IMR-90 (cell line): ENCODE results near the gene DCTD. TPM values are rescaled to one million over a fixed set of nuclear protein-coding genes. Genes with fewer than 3 reads are reported as not detected.

Experiments
- ATAC-seq: fragments of 200-7000 bp; cut with Tn5 transposase; 2 replicates; pipeline ENCODE4 v1.9.1; 2020; ENCODE audit warnings: low read depth, mild to moderate bottlenecking, moderate library complexity
- BruUV-seq: library from RNA; stranded (reverse); fragments of 400-500 nt; replicated peaks from 2 replicates; lab custom pipeline; 2021; lab: Mats Ljungman, UMichigan
- CTCF ChIA-PET: fragments of 300-600 bp; formaldehyde crosslinking; extraction: SDS; loops from one replicate; lab custom pipeline; 2021; ENCODE audit warnings: antibody characterized with exemption; lab: Yijun Ruan, JAX
- POLR2A ChIA-PET: fragments of 300-600 bp; sonication (Branson Sonifier 250); formaldehyde crosslinking; loops from one replicate; lab custom pipeline; 2022; ENCODE audit warnings: antibody characterized with exemption; ENCODE audit not compliant: unreplicated experiment; lab: Charles Lee
- DNase-seq: peaks from one replicate; pipeline ENCODE4 v3.0.0; 2013
- H2AFZ ChIP-seq: replicated peaks from 2 replicates; pipeline ENCODE3; 2013; ENCODE audit warnings: low read length, mild to moderate bottlenecking; ENCODE audit not compliant: poor library complexity
- H2AK5ac ChIP-seq: 2 replicates; pipeline ENCODE4 v1.6.1; 2013; ENCODE audit warnings: low read depth, low read length, inconsistent platforms
- H2AK9ac ChIP-seq: replicated peaks from 2 replicates; pipeline ENCODE3; 2013; ENCODE audit warnings: mild to moderate bottlenecking, low read depth, low read length, moderate library complexity; ENCODE audit not compliant: poor library complexity
- H2BK120ac ChIP-seq: 2 replicates; pipeline ENCODE4 v1.6.1; 2013; ENCODE audit warnings: low read depth, low read length, inconsistent platforms
- H2BK15ac ChIP-seq: 3 replicates; pipeline ENCODE4 v1.6.1; 2013; ENCODE audit warnings: low read depth, low read length, inconsistent platforms
- H2BK20ac ChIP-seq: 2 replicates; pipeline ENCODE4 v1.6.1; 2013; ENCODE audit warnings: low read depth, mild to moderate bottlenecking, inconsistent platforms, low read length, moderate library complexity
- H2BK5ac ChIP-seq: 2 replicates; pipeline ENCODE4 v1.6.1; 2013; ENCODE audit warnings: mild to moderate bottlenecking, low read depth, low read length, inconsistent platforms; ENCODE audit not compliant: poor library complexity, severe bottlenecking
- H3K14ac ChIP-seq: replicated peaks from 2 replicates; pipeline ENCODE4 v1.6.1; 2013; ENCODE audit warnings: low read depth, low read length, inconsistent platforms
- H3K18ac ChIP-seq: 2 replicates; pipeline ENCODE4 v1.6.1; 2013; ENCODE audit warnings: low read depth, low read length, control low read depth
- H3K23ac ChIP-seq: 2 replicates; pipeline ENCODE4 v1.6.1; 2013; ENCODE audit warnings: low read depth, low read length, inconsistent platforms
- H3K27ac ChIP-seq: 2 replicates; pipeline ENCODE4 v1.5.1; 2013; ENCODE audit warnings: mild to moderate bottlenecking, control low read depth, low read length; ENCODE audit not compliant: insufficient read depth
- H3K27me3 ChIP-seq: 2 replicates; pipeline ENCODE4 v1.6.1; 2013; ENCODE audit warnings: low read length; ENCODE audit not compliant: control insufficient read depth, insufficient read depth
- H3K36me3 ChIP-seq: 2 replicates; pipeline ENCODE4 v1.6.1; 2013; ENCODE audit warnings: low read length, mixed read lengths; ENCODE audit not compliant: control insufficient read depth, insufficient read depth
- H3K4ac ChIP-seq: 2 replicates; pipeline ENCODE4 v1.6.1; 2013; ENCODE audit warnings: low read depth, low read length, inconsistent platforms
- H3K4me1 ChIP-seq: 2 replicates; pipeline ENCODE4 v1.6.1; 2013; ENCODE audit warnings: low read length, mixed read lengths; ENCODE audit not compliant: control insufficient read depth, insufficient read depth
- H3K4me2 ChIP-seq: 2 replicates; pipeline ENCODE4 v1.6.1; 2013; ENCODE audit warnings: low read depth, mild to moderate bottlenecking, control low read depth, low read length, moderate library complexity
- H3K4me3 ChIP-seq: 2 replicates; pipeline ENCODE4 v1.5.1; 2013; ENCODE audit warnings: low read depth, mild to moderate bottlenecking, control low read depth, low read length, moderate library complexity; ENCODE audit not compliant: insufficient read depth
- H3K56ac ChIP-seq: 2 replicates; pipeline ENCODE4 v1.6.1; 2013; ENCODE audit warnings: low read length, inconsistent platforms; ENCODE audit not compliant: insufficient read depth; ENCODE audit errors: extremely low read depth
- H3K79me1 ChIP-seq, 2 experiments: 2 replicates each; pipeline ENCODE4 v1.6.1; 2013; ENCODE audit warnings: low read length in 2 of 2, inconsistent platforms in 1 of 2, low read depth in 1 of 2
- H3K9ac ChIP-seq: 2 replicates; pipeline ENCODE4 v1.6.1; 2013; ENCODE audit warnings: low read depth, low read length, control low read depth
- H3K9me1 ChIP-seq: 2 replicates; pipeline ENCODE4 v1.6.1; 2013; ENCODE audit warnings: low read length, inconsistent platforms; ENCODE audit not compliant: insufficient read depth
- H3K9me3 ChIP-seq: 2 replicates; pipeline ENCODE4 v1.6.1; 2013; ENCODE audit warnings: low read length; ENCODE audit not compliant: control insufficient read depth, insufficient read depth
- H4K20me1 ChIP-seq: 2 replicates; pipeline ENCODE4 v1.6.1; 2013; ENCODE audit warnings: low read length, inconsistent platforms; ENCODE audit not compliant: insufficient read depth
- H4K5ac ChIP-seq: 2 replicates; pipeline ENCODE4 v1.6.1; 2013; ENCODE audit warnings: mild to moderate bottlenecking, low read depth, low read length, control low read depth
- H4K8ac ChIP-seq, 2 experiments: 2 replicates each; pipeline ENCODE4 v1.6.1; 2013; ENCODE audit warnings: low read depth in 2 of 2, low read length in 2 of 2, control low read depth in 1 of 2, inconsistent platforms in 1 of 2
- H4K91ac ChIP-seq: 2 replicates; pipeline ENCODE4 v1.6.1; 2013; ENCODE audit warnings: low read depth, low read length, inconsistent platforms; ENCODE audit not compliant: insufficient read depth
- USF2 ChIP-seq: fragments of 150-350 bp; IDR thresholded peaks from 2 replicates; pipeline ENCODE4 v1.6.1; 2017; ENCODE audit warnings: mild to moderate bottlenecking, antibody characterized with exemption, low read length, low read depth
- WGBS, 2 experiments: methylation state at CpG; one replicate each; pipeline versions ENCODE4 v1.1.5 to v1.1.7; 2013; ENCODE audit warnings: missing lambda C conversion rate in 2 of 2; ENCODE audit not compliant: insufficient read length in 1 of 2; ENCODE audit errors: extremely low coverage in 2 of 2; 5-methylcytosine and 5-hydroxymethylcytosine counted together
- dilution Hi-C: fragments of 300-500 bp; cut with HindIII; formaldehyde crosslinking; loops from one replicate; pipeline ENCODE4 v1.14.3; 2018; ENCODE audit warnings: low sequenced_read_pairs; ENCODE audit not compliant: unreplicated experiment
- in situ Hi-C: fragments of 300-500 bp; cut with MboI; formaldehyde crosslinking; loops from 3 replicates; pipeline ENCODE4 v1.14.3; 2019; ENCODE audit warnings: low sequenced_read_pairs, inconsistent platforms, mixed read lengths
- intact Hi-C: fragments of 100-400 bp; cut with micrococcal nuclease; formaldehyde crosslinking; loops from 2 replicates; pipeline ENCODE4 v1.10.0; 2022
- polyA plus RNA-seq, 3 experiments: library from polyadenylated mRNA; depleted of rRNA; stranded (reverse); fragments of >200 nt; gene quantifications; 2 replicates each; pipeline ENCODE4 v1.2.3, GENCODE V29; 2012; ENCODE audit warnings: low replicate concordance in 1 of 3
- total RNA-seq: library from RNA; depleted of rRNA; stranded (reverse); fragments of >200 nt; gene quantifications from 2 replicates; pipeline ENCODE4 v1.2.3, GENCODE V29; 2012

Gene DCTD
- total and polyA plus RNA-seq, 2 of the 4 experiments (the other 2 are of a cell fraction): 90.3 to 127 TPM

DNA sequence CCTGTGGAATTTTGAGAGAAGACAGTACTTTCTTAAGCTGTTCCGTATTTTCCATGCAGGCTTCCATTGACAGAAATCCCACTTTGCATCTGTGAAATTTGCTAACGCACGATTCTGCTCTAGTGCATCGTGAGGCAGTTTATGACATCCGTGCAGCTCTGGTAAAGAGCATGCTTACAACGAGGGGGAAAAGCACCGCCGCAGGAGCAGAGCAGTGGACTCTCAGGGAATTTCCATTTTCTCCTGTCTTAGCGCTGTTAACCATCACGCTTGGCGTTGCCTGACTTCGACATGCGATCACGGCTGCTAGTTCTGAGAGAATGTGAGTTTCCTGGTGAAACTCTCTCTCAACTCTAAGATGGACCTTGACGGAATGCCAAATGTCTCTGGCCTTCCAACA is 43.9 kb downstream of the DCTD start:
- H4K91ac ChIP-seq: no peak overlapping the region
- no peaks in the 10 kb centered on the region for H3K9me3 ChIP-seq
- 99% methylated on average over 14 of the region's 15 CpGs; no CpG with 5 or more reads in 1 of the 2 experiments for WGBS, 2 experiments
- no peak overlapping the region for H2AFZ ChIP-seq
- ChIA-PET CTCF (no interaction called here), POLR2A (no interaction called here)
- TF ChIP-seq USF2: no peak
- no peak overlapping the region for H3K18ac ChIP-seq
- in situ Hi-C loops: no loop called here
- no peaks in the 10 kb centered on the region for H3K27me3 ChIP-seq
- no peak overlapping the region for H3K23ac ChIP-seq
- ATAC-seq: no peak
- no peak overlapping the region for H2BK15ac ChIP-seq
- H2AK9ac ChIP-seq: no peak overlapping the region
- no peak overlapping the region for H2BK5ac ChIP-seq
- no peak overlapping the region for H3K14ac ChIP-seq
- no peaks in the 10 kb centered on the region for H3K36me3 ChIP-seq
- no TSS peak for BruUV-seq
- no peak overlapping the region for H3K9ac ChIP-seq
- H3K4me2 ChIP-seq: no peak overlapping the region
- DNase-seq: no peak
- H3K56ac ChIP-seq: no peak overlapping the region
- H2BK120ac ChIP-seq: no peak overlapping the region
- no peaks in the 10 kb centered on the region for H3K79me1 ChIP-seq
- intact Hi-C loops: no loop called here
- H3K27ac ChIP-seq: no peak overlapping the region
- H3K4ac ChIP-seq: no peak overlapping the region
- dilution Hi-C loops: no loop called here
- no peak overlapping the region for H4K5ac ChIP-seq
- no peak overlapping the region for H2BK20ac ChIP-seq
- H4K20me1 ChIP-seq: no peaks in the 10 kb centered on the region
- no peak overlapping the region for H2AK5ac ChIP-seq
- H3K9me1 ChIP-seq: no peaks in the 10 kb centered on the region
- no peak overlapping the region for H4K8ac ChIP-seq
- no peaks in the 10 kb centered on the region for H3K4me1 ChIP-seq
- no peak overlapping the region for H3K4me3 ChIP-seq
